LNCaP clone FGC (cell line): ENCODE data around the gene KCTD1.

Experiments
- DNase-seq: peaks from one replicate; pipeline ENCODE4 v3.0.0-alpha.2; 2011; ENCODE audit warnings: low read depth
- H3K4me3 ChIP-seq: 2 replicates; pipeline ENCODE4 v1.5.1; 2011; ENCODE audit warnings: mild to moderate bottlenecking, low read depth, low read length, control low read depth
- TF ChIP-seq, protein P1 (sequence below): IDR thresholded peaks from 2 replicates; pipeline ENCODE4 v1.5.1; 2012; ENCODE audit warnings: mild to moderate bottlenecking; ENCODE audit not compliant: control insufficient read depth, insufficient read depth; ENCODE audit errors: extremely low read depth

Gene KCTD1

DNA sequence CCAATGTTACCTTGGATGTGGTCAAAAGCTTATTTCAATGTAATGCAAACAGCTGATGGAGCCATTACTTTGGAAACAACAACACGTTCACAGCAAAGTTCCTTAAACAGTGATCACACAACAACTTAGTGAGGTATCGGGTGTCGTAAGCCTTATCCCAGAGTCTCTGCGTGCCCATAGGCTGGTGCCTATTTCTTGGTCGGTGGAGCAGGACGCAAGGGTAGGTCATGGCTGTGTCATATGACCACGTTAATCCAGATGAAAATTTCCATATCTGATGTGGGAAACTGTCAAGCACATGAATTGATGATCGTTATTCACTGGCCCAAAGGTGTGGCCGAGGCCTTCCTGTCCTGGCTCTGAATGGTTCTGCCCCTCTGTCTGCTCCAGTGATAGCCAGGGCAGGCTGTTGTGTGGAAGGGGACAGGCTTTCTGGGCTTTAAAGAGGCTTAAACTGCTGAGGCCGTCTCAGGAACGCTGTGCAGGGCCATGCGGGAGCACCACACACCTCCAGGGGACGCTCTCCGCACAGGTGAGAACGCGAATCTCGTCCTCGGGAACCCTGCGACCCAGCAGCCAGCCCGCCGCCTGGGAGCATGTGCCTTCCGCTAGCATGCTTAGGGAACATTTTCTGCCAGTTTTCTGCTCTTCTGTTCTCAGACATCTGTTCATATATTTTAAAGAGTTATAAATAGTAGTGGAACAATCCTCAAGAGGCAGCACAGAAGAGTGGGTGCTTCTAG lies 90.6 kb downstream of the KCTD1 start:
- TF ChIP-seq, protein P1, sequence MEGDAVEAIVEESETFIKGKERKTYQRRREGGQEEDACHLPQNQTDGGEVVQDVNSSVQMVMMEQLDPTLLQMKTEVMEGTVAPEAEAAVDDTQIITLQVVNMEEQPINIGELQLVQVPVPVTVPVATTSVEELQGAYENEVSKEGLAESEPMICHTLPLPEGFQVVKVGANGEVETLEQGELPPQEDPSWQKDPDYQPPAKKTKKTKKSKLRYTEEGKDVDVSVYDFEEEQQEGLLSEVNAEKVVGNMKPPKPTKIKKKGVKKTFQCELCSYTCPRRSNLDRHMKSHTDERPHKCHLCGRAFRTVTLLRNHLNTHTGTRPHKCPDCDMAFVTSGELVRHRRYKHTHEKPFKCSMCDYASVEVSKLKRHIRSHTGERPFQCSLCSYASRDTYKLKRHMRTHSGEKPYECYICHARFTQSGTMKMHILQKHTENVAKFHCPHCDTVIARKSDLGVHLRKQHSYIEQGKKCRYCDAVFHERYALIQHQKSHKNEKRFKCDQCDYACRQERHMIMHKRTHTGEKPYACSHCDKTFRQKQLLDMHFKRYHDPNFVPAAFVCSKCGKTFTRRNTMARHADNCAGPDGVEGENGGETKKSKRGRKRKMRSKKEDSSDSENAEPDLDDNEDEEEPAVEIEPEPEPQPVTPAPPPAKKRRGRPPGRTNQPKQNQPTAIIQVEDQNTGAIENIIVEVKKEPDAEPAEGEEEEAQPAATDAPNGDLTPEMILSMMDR = no peak
- DNase-seq = no peak
- no peak overlapping the region for H3K4me3 ChIP-seq

DNA sequence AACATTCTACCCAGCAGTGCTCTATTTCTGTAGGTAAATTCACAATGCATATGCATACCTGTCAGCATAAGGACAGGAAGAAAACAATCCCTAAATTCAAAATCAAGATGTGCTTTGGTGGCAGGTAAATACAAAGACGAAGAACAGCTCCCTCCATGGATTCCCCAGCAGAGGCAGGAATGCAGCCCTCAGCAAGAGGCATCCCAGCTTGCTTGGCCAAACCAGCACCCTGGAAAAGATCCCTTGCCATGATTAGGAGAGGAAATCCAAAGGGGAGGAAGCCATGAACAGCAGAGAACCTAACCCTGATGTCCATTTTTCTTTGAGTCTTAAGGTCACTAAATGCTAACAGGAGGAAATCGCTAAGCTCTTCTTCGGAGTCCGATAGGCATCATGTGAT lies 91.2 kb downstream of the KCTD1 start:
- no peak overlapping the region for H3K4me3 ChIP-seq
- DNase-seq = no peak
- TF ChIP-seq, protein P1 = no peak

DNA sequence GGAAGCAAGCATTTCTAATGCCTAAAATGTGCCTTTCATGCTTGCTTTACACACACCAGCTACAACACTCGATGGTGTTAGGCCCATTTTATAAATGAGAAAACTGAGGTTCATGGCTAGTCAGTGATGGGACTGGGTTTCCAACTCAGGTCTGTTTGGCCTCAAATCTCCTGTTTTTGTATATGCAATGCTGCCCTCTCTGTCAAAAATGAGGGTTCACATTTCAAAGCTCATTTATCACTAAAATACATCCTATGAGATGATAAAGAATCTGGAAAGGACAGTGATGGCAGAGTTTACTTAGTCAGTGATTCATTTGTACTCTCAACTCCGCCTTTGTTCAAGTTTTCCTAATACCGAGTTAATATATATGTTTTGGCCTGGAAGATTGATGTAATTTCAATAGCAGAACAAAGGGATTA lies 92.3 kb downstream of the KCTD1 start:
- DNase-seq = no peak
- H3K4me3 ChIP-seq = no peak overlapping the region
- TF ChIP-seq, protein P1 = no peak

DNA sequence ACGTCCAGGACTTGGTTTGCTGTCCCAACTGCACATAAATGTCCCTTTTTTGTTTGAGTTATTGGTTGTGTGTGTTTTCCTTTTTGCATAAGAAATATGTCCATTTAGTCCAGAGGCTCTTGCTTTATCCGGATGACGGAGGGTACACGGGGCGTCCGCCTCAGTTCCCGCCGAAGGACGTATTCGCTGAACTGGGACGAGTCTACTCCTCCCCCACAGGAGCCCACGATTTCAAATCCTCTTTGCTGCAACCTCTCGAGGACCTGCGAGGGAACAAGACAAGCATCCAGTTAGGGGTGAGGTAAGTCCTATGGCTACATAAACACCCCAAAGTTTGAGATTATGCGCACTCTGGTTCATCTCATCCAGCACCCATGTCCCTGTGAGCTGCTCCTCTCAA lies 92.7 kb downstream of the KCTD1 start:
- no peak for DNase-seq
- TF ChIP-seq, protein P1 = no peak
- H3K4me3 ChIP-seq = no peak overlapping the region

DNA sequence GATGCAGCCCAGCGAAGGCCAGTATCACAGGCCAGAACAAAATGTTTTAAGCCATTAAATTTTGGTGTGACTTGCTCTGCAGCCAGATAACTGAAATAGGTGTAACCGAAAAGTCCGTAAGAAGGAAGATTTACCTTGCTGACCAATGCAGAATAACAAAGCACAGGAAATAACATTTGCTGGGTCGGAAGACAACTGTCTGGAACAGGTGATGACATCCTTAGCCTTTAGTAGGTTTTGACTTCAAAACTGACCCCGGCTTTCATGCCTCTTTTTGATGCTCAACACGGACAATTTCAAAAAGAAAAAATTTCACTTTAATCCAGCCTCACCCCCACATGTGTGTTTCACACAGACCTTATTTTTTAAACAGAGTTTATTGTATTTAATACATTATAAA lies 93.7 kb downstream of the KCTD1 start:
- H3K4me3 ChIP-seq = no peak overlapping the region
- DNase-seq = no peak
- TF ChIP-seq, protein P1 = no peak

DNA sequence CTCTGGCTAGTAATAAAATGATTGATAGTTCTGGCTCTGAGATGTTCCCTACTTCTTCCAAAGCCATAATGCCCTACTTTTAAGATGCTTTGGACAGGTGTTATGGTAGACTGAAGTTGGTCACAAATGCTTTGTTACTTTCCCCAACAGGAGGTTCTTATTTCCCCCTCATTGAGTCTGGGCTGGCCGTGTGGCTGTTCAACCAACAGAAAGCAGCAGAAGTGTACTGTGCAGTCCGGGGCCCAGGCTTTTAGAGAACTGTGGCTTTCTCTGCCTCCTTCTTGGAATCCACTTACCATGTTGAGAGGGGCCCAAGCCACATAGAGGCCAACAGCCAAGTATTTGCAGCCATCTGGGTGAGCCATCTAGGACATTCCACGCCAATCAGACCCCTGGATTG lies 94.2 kb downstream of the KCTD1 start:
- DNase-seq = no peak
- H3K4me3 ChIP-seq = no peak overlapping the region
- TF ChIP-seq, protein P1 = no peak

DNA sequence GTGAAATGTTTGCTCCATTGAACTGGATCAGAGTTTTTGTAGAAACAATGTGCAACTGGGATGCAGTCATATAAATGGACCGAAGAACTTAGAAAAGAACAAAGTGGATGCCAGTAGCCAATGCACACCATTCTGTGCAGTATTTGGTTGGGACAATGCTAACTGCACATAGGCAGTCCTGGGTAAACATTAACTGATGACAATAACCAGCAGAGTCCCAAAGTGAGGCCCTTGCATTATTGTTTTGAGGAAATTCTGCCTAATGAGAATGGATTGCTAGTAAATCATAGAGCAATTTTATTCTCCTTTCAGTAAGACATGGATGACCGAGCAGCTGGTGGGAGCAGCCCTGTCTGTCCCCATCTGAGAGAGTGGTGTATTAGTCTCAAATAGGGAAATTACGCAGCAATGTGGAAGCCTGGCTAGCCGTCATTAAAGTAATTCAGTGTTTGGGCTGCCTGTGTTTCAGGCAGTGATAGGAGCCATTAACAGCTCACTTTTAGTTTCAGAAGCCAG lies 94.9 kb downstream of the KCTD1 start:
- no peak overlapping the region for H3K4me3 ChIP-seq
- DNase-seq = no peak
- TF ChIP-seq, protein P1 = no peak
